Suppressor macrophage treated with lipopolysaccharide for 4 hours (primary cell): ENCODE results near the gene OGT.
"Not testable (repeated sequence)": the region's sequence is repeated elsewhere in the genome, so short reads cannot be mapped to it uniquely, and the experiment has no call there.

Experiments used
- DNase-seq: peaks from one replicate; pipeline ENCODE4 v3.0.0-alpha.2; 2020

OGT gene

GRCh38 chrX:71532753-71533425 is at the start of gene OGT:
TSS of gene OGT (plus strand) at chrX:71533104. CDS start at chrX:71533300, 196 bp downstream.
- DNase-seq: peak; percentile 94

GRCh38 chrX:71487814-71488213 is 45.1 kb upstream of the OGT start:
- no peak for DNase-seq

DNA sequence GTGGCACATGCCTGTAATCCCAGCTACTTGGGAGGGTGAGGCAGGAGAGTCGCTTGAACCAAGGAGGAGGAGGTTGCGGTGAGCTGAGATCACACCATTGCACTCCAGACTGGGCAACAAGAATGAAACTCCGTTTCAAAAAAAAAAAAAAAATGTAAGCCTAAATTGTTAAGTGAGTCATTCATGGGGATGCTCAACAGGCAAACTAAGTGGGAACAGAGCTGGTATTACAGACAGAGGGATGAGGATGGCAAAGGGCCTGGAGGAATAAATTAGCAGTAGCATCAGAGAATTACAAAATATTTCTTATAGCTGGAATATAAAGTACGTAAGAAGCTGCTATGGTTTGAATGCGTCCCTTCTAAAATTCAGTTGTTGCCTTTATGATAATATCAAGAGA is 43.4 kb upstream of the OGT start:
- no peak for DNase-seq

DNA sequence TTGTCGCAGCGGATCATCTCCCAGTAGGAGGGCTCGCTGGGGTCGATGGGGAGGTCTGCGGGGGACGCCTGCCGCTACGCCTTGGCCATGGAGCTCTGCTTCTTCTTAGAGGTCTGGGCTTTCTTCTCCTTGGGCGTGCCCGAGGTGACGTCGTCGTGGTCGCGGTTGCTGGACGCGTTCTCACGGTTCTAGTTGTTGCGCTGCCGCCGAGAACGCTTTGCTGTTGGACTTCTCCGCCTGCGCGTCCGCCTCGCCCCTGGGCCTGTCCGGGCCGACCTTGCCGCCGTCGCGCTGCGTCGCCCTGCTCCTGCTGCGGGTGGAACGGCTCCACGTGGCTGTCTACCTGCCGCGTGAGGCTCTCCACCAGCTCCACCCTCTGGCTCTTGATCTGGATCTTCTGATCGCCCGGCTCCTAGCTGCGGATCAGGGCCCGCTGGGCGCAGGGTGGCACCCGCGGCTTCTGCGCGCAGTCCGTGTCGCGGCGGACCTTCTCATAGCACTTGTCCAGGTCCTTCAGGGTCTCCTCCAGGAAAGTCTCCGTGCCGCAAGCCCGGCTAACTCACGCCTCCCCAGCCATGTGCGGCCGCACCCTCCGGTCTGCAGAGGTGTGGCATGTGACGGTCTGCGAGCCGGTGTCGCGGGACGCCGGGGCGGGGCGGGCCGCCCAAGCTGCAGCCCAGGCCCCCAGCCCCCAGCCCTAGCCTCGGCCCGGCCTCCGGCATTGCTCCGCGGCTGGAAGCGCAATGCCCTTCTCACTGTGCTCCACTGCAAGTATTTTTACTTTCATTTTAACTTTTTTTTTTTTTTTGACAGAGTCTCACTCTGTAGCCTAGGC is 40.5 kb upstream of the OGT start:
- DNase-seq: peak; percentile 62

- no peak for DNase-seq
These were observed 39.7 kb upstream of the OGT start for GRCh38 chrX:71493111-71493613.

- not testable (repeated sequence) for DNase-seq
These were observed 36.9 kb upstream of the OGT start for GRCh38 chrX:71495979-71496378.

DNA sequence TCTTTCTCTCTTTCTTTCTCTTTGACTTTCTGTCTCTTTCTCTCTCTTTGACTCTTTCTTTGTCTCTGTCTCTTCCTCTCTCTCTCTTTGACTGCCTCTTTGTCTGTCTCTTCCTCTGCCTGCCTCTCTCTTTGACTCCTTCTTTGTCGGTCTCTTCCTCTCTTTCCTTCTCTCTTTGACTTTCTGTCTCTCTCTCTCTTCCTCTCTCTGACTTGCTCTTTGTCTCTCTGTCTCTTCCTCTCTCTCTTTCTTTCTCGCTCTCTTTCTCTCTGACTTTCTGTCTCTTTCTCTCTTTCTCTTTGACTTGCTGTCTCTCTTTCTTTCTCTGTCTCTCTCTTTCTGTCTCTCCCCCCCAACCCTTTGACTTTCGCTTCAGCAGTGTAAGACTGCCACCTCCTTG is 36.4 kb upstream of the OGT start:
- no peak for DNase-seq

- not testable (repeated sequence) for DNase-seq
These were observed 30.8 kb upstream of the OGT start for GRCh38 chrX:71502080-71502479.

- DNase-seq: no peak
These were observed 28.6 kb upstream of the OGT start for GRCh38 chrX:71504346-71504745.

DNA sequence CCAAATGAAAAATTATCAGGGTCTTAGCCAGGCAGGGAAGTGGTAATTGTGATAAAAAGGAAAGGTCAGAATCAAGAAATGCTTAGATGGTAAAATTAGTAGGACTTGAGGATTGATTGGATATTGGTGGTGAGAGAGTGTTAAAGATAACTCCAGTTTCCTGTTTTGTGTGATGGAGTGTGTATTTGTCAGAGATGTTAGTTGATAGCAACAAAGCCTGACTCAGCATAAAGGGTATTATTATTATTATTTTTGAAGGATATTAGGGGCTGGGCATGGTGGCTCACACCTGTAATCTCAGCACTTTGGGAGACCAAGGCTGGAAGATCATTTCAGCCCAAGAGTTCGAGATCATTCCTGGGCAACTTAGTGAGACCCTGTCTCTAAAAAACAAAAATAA is 23.6 kb upstream of the OGT start:
- DNase-seq: no peak

DNA sequence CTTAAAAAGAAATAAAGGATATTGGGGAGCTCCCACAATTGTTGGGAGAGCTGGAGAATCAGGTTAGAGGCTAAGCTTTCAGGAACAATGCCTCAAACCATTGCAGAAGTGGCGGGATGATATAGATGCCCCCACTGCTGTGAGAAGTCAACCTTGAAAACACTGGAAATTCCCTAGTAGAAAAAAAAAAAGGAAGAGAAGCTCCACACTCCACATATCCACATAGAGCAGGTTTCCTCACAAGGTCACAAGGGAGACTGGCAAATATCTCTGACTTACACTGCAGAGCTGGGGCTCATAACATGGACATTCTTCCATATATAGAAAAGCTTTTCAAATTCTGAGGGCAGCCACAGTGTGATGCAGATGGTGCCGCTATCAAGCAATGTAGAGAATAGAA is 22.7 kb upstream of the OGT start:
- DNase-seq: peak; percentile 17

GRCh38 chrX:71513731-71514130 is 19.2 kb upstream of the OGT start:
- not testable (repeated sequence) for DNase-seq

GRCh38 chrX:71514367-71515037 is 18.4 kb upstream of the OGT start:
- peak; percentile 43 for DNase-seq

GRCh38 chrX:71515038-71515396 is 17.9 kb upstream of the OGT start:
- no peak for DNase-seq

DNA sequence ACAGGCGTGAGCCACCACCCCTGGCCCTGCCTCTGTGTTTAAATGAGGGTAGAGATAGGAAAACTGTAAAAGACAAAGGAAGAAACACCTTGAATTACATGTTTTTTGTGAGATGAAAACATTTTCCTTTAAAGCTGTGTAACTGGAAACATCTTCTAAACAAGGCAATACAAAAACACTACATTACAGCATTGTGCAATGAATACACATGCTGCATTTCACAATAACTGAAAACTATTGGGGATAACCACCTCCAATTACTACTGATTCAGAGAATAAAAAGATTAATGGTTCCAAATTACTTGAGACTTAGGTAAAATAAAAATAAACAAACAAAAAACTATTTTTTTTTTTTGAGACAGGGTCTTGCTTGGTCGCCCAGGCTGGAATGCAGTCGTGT is 7.6 kb upstream of the OGT start:
- DNase-seq: no peak

GRCh38 chrX:71532078-71532752 is 689 bp upstream of the OGT start:
- DNase-seq: peak; percentile 57

GRCh38 chrX:71533516-71533850 is 579 bp downstream of the OGT start:
- no peak for DNase-seq

DNA sequence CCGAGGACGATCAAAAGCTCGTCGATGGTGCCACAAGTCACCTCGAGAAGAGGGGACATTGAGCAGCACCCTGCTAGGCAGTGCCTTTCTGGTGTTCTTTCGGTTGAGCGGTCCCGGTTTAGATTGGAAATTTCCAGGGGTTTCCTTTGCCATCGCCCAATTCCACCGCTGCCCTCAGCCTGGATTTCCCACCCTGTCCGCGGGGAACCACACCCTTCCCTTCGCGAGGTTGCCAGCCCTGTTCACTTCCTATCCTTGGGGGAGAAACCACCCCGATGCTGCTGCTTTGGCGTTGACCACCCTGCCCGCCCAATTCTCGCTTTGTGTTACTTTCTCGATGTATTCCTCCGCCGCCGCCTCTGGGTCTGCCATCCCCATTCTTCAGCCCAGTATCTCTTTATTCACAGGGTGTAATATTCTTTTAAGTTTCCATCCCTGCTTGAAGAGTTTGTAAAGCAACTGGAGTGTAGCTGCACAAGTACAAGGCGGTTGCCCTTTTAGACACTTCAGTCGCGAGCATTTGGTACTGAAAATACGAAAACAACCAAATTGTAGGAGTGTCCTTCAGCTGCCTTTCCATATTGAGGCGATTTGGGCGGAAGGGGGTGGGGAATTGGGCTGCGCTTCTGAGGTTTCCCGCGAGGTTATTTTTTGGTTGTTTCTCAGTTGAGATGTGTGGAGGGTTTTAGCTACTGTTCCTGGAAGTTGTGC is 1.1 kb downstream of the OGT start:
- DNase-seq: peak; percentile 55

GRCh38 chrX:71534773-71535544 is 2.1 kb downstream of the OGT start:
- no peak for DNase-seq

GRCh38 chrX:71536285-71536684 is 3.4 kb downstream of the OGT start:
- peak; percentile 19 for DNase-seq

DNA sequence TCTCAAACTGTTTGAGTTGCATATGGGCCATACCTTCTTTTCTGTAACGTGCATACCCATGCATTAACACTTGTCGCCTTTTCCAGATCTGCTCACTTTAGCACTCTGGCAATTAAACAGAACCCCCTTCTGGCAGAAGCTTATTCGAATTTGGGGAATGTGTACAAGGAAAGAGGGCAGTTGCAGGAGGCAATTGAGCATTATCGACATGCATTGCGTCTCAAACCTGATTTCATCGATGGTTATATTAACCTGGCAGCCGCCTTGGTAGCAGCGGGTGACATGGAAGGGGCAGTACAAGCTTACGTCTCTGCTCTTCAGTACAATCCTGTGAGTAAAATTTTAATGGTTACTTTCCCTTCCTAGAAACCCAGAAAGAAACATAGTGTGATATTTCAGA is 4.8 kb downstream of the OGT start:
- no peak for DNase-seq

DNA sequence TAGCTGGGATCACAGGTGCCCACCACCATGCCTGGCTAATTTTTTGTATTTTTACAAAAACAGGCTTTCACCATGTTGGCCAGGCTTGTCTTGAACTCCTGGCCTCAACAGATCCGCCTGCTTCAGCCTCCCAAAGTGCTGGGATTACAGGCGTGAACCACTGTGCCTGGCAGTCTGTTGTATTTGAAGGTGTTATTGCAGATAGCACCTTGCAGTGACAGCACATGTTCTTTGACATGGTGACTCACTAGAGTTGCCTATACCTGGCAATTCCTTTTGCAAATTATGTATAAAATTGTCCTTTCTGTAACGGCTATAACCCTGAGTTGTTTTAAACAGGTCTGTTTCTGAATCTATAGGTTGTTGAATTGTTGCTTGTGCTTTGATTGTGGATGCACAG is 7.9 kb downstream of the OGT start:
- DNase-seq: no peak
